Neural cell (in vitro differentiated cells): ENCODE results near the gene STRN.

Source experiments
- EP300 ChIP-seq: fragments of 450-650 bp; conservative IDR thresholded peaks from 2 replicates; pipeline ENCODE4 v1.6.1; 2014; ENCODE audit warnings: antibody characterized with exemption, mild to moderate bottlenecking, moderate library complexity; ENCODE audit not compliant: poor library complexity, severe bottlenecking
- MXI1 ChIP-seq: fragments of 450-650 bp; conservative IDR thresholded peaks from 2 replicates; pipeline ENCODE4 v1.6.1; 2014; ENCODE audit warnings: antibody characterized with exemption, mild to moderate bottlenecking; ENCODE audit not compliant: poor library complexity, severe bottlenecking
- POLR2AphosphoS5 ChIP-seq: IDR thresholded peaks from 2 replicates; pipeline ENCODE4 v1.6.1; 2012
- TAF1 ChIP-seq: IDR thresholded peaks from 2 replicates; pipeline ENCODE4 v1.6.1; 2012; ENCODE audit warnings: low read depth
- TF ChIP-seq, protein P1 (sequence below): IDR thresholded peaks from 2 replicates; pipeline ENCODE4 v1.6.1; 2012; ENCODE audit warnings: borderline replicate concordance
- TF ChIP-seq, protein P2 (sequence below): fragments of 450-650 bp; IDR thresholded peaks from 2 replicates; pipeline ENCODE4 v1.5.1; 2014; ENCODE audit warnings: antibody characterized with exemption, mild to moderate bottlenecking, moderate library complexity; ENCODE audit not compliant: poor library complexity, severe bottlenecking

DNA sequence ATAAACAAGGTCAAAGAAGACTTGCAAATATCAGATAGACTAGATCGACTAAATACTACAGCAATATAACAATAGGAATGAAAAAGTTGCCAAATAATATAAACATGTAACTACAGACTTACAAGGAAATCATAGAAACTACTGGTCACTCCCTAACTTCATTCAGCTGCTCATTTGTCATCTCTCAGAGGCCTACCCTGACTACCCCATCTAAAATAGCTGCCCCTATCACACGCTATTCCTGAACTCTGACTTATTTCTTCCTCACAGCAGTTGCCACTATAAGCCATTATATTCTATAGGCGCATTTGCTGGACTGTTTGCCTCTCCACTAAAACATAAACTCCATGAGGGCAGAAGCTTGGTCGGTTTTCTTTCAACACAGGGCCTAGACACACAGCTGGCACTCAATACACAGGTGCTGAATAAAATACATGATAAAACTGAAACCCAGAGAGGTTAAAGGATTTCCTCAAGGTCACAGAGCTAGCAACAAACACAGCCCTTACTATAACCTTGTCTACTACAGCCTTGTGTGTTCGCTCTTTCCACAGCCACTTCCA lies 1.8 kb downstream of the STRN start:
- TF ChIP-seq EP300: no peak
- TF ChIP-seq, protein P1, sequence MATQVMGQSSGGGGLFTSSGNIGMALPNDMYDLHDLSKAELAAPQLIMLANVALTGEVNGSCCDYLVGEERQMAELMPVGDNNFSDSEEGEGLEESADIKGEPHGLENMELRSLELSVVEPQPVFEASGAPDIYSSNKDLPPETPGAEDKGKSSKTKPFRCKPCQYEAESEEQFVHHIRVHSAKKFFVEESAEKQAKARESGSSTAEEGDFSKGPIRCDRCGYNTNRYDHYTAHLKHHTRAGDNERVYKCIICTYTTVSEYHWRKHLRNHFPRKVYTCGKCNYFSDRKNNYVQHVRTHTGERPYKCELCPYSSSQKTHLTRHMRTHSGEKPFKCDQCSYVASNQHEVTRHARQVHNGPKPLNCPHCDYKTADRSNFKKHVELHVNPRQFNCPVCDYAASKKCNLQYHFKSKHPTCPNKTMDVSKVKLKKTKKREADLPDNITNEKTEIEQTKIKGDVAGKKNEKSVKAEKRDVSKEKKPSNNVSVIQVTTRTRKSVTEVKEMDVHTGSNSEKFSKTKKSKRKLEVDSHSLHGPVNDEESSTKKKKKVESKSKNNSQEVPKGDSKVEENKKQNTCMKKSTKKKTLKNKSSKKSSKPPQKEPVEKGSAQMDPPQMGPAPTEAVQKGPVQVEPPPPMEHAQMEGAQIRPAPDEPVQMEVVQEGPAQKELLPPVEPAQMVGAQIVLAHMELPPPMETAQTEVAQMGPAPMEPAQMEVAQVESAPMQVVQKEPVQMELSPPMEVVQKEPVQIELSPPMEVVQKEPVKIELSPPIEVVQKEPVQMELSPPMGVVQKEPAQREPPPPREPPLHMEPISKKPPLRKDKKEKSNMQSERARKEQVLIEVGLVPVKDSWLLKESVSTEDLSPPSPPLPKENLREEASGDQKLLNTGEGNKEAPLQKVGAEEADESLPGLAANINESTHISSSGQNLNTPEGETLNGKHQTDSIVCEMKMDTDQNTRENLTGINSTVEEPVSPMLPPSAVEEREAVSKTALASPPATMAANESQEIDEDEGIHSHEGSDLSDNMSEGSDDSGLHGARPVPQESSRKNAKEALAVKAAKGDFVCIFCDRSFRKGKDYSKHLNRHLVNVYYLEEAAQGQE: no peak
- no peak for TF ChIP-seq TAF1
- TF ChIP-seq POLR2AphosphoS5: no peak
- TF ChIP-seq, protein P2, sequence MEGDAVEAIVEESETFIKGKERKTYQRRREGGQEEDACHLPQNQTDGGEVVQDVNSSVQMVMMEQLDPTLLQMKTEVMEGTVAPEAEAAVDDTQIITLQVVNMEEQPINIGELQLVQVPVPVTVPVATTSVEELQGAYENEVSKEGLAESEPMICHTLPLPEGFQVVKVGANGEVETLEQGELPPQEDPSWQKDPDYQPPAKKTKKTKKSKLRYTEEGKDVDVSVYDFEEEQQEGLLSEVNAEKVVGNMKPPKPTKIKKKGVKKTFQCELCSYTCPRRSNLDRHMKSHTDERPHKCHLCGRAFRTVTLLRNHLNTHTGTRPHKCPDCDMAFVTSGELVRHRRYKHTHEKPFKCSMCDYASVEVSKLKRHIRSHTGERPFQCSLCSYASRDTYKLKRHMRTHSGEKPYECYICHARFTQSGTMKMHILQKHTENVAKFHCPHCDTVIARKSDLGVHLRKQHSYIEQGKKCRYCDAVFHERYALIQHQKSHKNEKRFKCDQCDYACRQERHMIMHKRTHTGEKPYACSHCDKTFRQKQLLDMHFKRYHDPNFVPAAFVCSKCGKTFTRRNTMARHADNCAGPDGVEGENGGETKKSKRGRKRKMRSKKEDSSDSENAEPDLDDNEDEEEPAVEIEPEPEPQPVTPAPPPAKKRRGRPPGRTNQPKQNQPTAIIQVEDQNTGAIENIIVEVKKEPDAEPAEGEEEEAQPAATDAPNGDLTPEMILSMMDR: no peak
- no peak for TF ChIP-seq MXI1
